Stimulated activated CD8-positive, alpha-beta memory T cell treated with anti-CD3 and anti-CD28 coated beads, Interleukin-15, amount 100 ng/mL, for 4 hours (primary cell): ENCODE results near the gene ASB12.

Experiments
- DNase-seq, 2 donors: peaks; one replicate each; pipeline ENCODE4 v3.0.0-alpha.2; 2020; ENCODE audit warnings: low read depth in 2 of 2

Gene ASB12

DNA sequence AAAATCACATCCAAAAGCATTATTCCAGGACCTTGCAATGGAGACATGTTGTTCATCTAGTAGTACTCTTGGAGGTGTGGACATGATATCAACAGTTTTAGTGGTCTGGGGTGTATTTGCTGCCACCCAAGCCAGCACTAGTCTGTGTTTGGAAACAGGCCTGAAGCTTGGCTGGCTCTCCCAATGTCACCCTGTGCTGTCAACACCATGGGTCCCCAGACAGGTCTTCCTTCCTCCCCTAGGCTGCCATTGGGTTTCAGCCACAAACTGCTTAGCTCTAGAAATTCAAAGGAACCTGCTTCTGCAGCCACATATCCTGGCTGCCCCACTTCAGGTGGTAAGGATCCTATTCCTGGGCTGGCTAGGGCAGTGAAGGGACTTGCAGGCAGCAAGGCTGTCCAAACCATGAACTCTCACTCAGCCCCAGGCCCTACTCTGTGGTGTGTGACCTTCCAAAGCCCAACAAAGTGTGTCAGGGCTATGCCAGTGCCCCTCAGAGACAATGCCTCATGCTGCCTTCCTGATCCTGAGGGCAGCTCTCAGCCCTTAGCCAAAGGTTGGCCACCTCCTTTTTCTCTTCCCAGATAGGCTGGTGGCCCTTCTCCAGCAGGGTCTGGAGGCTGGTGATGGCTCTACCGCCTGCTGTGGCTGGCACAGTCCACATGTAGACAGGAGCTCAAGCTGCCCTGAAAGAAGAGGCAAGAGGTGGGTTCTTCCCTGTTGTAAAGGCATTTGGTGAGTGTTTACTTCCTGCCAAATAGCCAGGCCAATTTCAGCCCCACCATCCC lies 43.2 kb downstream of the ASB12 start:
- DNase-seq: no peak

DNA sequence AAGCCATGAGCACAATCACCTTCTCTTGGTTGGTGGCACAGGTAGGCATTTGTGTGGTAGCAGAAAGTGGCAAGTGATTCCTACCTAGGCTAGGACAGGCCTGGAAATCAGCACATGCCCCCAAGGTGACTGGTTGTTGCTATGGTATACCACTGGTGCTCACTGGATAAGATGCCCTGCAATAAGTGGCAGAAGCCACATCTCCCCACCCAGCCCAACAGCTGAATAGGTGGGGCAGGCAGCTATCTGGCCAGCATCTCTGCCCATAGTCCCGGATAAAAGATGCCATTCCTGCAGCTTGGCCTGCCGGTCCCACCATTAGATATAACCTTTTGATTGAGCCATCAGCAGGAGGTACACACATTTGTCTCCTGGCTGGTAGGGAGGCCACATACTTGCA lies 46.0 kb downstream of the ASB12 start:
- DNase-seq: no peak

DNA sequence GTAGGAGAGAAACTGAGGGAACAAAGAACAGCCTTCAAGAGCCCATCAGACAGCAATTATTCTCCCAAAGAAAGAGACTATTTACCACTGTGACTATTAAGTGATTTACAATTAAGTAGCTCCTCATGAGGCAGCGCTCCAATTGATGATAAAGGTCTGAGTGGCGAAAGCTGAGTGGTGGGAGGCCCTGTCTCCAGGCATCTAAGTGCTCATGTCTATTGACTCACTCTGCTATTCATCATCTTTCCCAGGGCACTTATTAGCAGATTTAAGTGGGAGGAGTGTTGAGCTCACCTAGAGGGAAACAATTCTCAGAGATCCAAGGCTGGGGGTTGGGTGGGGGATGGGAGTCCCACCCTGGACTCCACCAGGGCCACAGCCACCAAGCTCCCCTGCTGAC lies 48.2 kb downstream of the ASB12 start:
- no peak for DNase-seq

DNA sequence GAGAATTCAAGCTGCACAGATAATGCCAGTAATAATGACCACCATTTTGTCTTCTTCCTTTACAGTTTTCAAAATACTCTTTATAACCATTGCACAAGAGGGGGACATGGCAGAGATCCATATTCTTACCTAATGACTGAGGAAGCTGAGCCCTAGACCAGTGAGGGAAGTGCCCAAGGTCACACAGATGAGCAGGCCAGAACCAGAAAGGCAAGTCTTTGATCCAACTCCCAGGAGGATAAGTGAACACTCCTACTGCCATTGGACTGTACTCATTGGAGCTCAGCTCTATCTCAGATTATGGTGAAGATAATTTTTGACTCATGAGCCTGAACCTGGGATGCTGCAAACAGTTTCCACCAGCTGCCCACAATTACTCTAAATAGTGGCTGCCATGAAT lies 53.5 kb downstream of the ASB12 start:
- no peak for DNase-seq
